Non-pigmented ciliary epithelial cell (primary cell): ENCODE results near the gene OLFML3.

ENCODE experiments used
- DNase-seq: peaks from one replicate; pipeline ENCODE4 v3.0.0-alpha.2; 2010; ENCODE audit warnings: low read depth

The OLFML3 gene

GRCh38 chr1:114026797-114027196 is 47.5 kb downstream of the OLFML3 start:
- no peak for DNase-seq
